ENCODE results near the gene OR2AG2.
"Not testable (repeated sequence)": the region's sequence is repeated elsewhere in the genome, so short reads cannot be mapped to it uniquely, and the experiment has no call there.

Gene OR2AG2, protein sequence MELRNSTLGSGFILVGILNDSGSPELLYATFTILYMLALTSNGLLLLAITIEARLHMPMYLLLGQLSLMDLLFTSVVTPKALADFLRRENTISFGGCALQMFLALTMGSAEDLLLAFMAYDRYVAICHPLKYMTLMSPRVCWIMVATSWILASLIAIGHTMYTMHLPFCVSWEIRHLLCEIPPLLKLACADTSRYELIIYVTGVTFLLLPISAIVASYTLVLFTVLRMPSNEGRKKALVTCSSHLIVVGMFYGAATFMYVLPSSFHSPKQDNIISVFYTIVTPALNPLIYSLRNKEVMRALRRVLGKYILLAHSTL

DNA sequence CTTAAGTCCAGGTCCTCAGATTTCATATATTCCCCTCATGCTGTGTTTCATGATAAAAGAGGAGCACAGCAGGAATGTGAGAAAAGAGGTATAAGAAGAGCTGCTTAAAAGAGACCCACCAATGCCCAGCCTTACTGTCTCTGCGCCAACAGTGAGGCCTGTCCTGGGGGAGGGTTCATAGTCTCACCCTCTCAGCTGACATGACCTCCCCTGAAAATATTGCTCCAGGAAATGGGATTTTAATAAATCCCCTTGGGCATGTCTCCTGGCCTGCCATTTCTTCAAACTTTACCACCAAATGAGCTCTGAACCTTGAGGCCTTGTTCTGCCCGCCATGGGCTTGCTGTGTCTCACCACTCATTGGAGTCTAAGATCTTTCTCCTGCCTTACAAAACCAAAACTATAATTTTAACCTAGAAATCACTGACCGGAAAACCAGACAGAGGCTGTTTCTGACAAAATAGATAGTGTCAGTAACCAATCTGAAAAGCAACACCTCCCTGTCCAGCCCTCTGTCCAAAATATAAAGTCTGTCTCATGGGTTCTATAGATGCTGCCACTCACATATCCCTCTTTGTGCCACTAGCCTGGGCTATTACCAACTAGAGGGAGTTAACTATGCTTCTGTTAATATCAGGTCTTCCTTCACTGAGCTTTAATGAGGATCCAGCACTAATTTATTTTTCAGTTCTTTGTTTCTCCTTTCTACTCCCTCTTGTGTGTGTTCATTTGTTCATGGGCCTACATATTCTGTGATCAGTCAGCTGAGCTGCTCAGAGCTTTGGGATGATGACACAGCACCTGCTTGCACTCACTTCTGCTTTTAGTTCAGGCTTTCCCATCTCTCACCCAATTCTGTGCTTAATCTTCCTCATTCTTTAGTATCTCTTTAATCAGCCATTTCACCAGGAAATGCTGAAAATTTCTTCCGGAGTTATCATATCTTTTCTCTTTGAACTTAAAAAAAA is at the start of gene OR2AG2:
Gene OR2AG2, minus strand, starts transcription at position 51 of the 968 bp plus-strand sequence. CDS start 3,019 bp downstream, outside the sequence.
- DNase-seq: peak; percentile 29

DNA sequence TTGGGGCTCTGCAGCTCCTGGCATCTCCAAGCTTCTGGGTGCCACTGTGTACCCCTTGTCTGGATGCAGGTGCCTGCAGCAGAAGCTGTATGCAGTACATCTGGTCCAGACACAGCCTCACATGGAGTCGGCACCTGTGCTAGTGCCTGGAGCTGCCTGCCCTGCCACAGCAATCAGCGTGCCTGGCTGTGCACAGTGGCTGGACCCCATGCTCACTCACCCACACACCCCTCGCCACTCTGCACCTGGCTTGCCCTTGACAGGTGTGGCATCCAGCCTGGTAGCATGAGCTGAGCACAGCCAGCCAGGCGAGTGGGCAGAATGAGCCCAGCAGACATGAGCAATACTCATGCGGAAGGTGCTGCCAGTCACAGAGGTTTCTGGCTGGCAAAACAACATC is 47.2 kb upstream of the OR2AG2 start:
- DNase-seq: no peak

DNA sequence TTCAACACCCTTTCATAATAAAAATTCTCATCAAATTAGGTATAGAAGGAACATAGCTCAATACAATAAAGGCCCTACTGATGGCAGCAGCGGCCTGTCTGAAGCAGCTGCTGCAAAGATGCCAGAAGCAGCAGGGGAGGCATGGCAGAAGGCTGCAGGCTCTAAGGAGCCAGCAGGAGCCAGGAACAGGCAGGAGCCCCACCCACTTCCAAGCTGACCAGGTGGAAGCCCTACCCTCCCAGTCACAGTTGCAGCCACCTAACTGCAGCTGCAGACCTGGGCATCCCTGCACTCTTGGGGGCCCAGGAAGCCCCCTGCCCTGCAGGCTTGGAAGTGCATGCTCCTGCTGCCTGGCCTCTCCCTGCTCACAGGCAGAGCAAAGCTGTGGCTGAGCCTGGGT is 45.9 kb upstream of the OR2AG2 start:
- no peak for DNase-seq

DNA sequence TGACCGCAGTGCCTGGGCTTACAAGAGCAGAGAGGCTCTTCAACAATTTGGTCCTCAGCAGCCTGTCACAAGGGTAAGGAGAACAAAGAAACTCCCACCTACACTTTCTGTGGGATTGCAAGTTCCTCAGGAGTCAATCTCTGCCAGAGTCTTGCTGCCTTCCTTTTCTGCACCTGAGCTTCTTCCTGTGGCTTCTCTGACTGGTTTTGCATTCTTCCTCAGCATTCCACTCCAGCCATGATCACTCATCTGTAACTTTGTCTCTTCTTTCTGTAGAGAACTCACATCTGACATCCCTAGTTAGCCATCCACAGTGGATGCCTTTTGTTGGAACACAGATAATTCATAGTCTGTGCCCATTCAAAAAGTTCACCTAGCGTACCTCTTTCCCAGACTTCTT is 41.9 kb upstream of the OR2AG2 start:
- DNase-seq: no peak

DNA sequence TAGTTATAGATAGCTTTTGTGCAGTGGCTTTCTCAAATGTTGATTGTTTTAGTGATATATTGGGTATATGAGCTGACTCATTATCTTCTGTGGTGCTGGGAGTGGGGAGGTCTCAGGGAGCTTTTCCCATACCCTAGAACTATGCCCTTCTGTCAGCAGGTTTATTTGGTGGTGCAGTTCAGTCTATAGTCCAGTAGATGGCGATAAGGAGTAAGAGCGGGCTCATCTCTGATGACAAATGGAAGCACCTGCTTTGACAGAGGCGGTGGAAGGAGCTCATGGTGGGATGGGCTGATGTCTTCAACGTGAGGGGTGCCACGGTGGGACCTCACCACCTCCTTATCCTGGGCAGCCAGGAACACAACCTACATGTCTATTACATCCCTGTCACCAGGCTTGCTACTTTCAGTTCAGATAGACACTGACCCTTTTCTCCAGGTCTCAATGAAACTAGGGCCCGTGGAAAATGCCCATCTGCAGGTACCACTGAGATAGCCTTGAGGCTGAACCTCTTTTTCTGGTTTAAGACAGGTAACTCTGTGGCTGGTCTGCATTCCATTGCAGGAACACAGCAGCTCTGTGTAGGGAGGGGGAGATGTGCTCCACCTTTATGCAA is 40.7 kb upstream of the OR2AG2 start:
- DNase-seq: no peak

DNA sequence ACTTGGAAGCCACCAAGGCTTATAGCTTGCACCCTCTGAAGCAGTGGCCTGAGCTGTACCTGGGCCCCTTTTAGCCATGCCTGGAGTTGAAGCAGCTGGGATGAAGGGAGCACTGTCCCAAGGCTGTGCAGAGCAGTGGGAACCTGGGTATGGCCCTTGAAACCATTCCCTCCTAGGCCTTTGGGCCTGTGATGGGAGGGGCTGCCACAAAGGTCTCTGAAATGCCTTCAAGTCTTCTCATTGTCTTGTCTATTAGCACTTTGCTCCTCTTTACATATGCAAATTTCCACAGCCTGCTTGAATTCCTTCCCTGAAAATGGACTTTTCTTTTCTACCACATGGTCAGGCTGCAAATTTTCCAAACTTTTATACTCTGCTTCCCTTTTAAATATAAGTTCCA is 29.3 kb upstream of the OR2AG2 start:
- DNase-seq: not testable (repeated sequence)

DNA sequence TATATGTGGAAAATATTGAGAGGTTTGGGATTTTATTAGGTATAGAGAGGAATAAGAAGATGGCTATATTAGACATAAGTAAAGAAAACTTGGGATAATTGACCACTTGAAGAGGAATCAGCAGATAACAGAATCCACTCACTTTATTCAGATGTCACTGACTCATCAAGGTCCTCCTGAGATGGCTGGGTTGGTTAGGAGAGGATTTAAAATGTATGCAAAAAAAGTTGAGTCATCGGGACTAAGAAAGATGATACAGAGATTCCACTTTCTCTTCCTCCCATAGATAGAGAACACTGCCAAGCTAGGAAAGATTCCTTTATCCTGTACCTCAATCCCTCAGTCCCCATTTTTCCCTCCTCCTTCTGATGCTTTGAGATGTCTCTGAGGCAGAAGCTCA is 27.6 kb upstream of the OR2AG2 start, which contains the start of gene OR6A2:
Gene OR6A2, minus strand, starts transcription at position 288 of the 400 bp plus-strand sequence. CDS start 3,981 bp downstream, outside the sequence.
- DNase-seq: no peak

DNA sequence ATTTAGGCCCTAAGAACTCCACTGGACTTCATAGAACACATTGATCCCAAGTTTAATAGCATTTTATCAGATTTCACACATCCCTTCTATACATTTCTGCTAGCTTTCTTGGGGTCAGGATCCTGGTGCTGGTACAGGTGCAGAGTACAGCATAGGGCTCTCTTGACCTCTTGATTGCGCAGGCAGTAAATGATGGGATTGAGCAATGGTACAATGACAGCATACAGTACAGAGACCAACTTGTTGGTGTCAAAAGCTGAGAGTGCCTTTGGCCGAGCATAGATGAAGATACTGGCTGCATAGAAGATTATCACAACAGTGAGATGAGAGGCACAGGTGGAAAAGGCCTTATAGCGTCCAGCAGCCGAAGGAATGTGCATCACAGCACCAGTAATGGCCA is 22.9 kb upstream of the OR2AG2 start:
- no peak for DNase-seq

DNA sequence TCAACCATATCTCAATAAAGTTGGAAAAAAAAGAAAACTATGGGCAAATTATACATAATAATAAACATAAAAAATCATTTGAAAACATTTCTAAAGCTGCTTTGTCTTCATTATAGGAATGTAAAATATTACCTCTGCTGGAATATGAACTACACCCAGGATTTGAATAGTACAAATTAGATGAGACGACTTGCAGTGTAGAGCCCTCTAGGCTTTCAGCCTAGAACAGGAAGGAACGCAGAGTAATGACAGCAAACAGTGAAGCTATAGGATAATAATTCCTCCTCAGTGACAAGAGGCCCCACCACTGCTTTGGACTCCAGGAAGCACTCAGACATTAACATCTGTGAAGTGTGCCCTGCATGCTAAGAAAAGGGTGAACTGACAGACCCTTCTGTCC is 18.8 kb upstream of the OR2AG2 start:
- no peak for DNase-seq

DNA sequence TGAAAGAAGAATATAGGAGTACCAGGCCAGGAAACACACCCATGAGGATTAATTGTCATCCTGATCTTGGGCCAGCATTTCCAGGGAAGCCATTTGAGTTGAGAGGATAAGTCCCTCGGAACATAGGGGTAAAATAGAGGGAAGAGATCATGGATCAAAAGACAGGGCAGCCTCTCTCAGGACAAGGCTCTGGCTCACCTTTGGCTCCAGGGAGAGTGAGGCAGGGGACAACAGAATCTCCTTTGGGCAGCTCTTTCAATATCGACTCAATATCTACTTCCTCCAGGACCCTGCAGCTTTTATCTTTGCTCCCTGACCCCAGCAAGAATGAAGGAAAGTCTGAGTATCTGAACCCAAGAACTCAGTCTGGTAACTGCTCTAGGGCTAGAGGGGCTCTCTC is 10.9 kb upstream of the OR2AG2 start, which contains the start of gene OR2AG1:
Gene OR2AG1, plus strand, starts transcription at position 301 of the 400 bp plus-strand sequence. CDS start 2,018 bp downstream, outside the sequence.
- no peak for DNase-seq

DNA sequence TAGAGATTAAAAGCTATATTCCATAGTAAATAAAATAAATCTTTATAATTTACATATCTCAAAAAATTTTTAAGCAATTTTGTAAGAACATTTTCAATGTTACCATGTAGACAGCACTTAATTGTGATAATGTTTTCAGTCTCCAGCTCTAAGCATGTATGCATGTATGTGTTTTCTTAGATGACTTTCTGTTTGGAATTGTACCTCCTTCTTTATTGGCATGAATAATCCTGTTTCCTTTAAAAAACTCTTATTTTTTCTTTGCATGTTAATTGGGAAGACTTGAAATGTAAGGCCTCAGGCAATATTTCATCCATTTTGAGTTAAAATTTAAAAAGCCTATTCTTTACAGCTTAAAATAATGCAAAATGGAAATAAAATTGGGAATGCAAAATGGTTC is 9.1 kb upstream of the OR2AG2 start:
- no peak for DNase-seq

DNA sequence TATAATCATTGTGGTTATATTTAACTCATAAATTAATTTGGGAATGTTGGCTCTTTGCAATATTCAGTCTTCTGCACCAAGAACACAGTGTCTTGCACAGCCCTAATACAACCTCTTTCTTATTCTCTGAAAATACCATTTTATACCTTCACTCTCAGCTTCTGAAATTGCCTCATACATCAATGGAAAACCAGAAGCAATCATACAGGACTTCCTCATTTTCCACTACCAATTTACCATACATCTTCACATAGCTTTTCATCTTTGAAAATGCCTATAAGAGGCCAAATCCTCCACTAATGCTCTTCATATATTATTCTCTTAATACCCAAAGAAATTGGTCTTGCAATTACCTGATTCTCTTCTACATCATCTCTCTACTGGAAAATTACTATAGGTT is 6.7 kb upstream of the OR2AG2 start:
- no peak for DNase-seq

DNA sequence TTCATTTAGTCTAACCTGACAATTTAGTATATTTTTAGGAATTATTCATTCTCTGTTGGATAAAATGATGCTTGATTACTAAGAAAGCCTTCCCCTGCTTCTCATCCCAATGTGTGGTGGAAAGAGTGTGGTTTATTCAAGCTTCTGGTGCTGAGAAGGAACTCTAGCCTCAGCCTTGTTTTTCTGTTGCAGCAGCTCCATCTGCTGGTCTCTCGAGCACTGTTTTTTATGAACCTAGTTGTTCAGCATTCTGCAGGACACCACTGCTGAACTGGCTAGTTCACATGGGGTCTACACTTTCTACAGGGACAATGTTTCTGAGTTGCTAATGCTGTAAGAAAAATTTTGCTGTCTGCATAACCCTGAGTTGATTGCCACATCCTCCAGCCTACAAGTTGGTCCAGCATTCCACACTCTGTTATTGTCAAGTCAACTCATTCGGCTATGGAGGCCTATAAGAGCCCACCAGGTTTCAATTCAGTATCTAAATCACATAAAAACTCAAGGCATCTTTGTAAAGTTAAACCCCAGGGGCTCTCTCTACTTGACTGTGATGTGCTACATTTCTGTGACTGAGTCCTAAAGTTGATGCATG is 14.3 kb downstream of the OR2AG2 start:
- peak; percentile 68 for DNase-seq

DNA sequence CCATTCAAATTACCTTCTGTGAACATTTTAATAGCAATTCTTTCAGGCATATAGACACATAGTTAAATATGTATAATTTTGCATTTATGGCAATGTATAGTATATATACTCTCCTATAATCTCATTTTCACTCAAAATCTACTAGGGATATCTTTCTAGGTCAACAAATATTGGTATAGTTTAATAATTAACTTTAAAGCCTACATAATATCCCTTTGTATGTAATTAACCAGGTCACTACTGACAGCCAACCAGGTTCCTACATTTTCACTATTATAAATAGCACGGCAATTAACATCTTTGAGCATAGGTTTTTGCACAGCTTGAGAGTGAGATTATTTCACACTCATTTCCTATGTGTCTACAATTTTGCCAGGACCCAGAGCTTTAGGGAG is 15.8 kb downstream of the OR2AG2 start:
- DNase-seq: no peak

DNA sequence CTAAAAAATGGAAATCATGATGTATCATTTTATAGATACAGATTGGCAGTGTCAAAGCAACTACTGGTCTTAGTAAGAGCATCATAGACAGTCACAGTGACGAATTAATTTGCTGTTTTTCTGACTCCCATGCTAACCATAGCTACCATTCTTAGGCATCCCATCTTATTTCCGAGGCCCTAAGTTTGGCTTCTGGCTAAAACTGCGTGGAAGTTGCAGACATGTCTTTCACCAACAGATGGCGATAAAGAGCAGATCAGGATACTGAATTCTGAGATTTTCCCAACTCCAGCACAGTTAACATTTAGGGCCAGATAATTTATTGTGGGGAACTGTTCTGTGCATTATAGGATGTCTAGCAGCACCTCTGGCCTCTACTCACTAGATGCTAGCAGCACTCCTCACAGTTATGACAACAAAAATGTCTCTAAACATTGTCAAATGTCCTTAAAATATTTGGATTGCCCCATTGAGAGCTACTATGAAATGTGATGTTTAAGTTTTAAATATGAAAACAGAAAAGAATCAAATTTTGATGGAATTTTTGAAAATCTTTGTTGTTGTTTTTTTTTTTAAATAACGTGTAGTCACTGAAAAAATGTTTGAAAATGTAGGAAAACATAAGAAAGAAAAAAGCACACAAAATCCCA is 16.3 kb downstream of the OR2AG2 start:
- peak; percentile 27 for DNase-seq

DNA sequence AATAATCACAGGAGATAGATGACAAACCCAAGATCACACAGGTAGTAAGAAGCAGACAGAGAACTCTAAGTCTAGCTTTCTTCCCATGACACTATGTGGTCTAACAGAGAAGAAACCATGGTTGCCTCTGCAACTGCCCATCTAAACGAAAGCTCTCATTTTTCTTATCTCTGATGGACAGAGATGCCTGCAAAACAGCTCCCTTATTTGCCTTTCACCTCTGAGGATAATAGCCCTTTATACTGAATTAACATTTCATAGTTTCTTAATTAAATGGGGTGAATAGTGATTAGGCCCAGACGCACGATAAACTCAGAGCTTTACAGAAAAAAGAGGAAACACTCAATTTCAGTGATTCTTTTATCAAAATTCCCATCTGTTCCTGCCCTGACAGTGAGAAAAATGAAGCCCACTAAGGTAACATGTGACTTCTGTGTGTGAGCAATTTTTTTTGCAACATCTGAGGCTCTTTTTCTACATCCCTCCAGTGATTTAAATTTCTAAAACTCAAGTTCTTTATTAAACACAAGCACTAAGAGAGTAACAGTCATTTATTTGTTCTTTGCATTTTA is 24.6 kb downstream of the OR2AG2 start:
- DNase-seq: no peak

DNA sequence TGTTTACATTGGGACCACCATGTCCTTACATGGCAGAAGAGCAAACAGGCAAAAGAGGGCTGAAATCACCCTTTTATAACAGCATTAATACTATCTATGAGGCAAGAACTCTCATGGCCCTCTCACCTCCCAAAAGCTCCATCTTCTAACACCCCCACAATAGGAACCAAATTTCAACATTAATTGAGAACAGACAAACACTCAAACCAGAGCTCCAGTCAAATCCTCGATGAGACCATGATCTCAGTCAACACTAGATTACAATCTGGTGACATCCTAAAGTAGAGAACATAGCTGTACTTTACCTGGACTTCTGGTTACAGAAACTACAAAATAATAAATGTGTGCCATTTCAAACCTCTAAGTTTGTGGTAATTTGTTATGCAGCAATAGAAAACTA is 25.1 kb downstream of the OR2AG2 start:
- no peak for DNase-seq

DNA sequence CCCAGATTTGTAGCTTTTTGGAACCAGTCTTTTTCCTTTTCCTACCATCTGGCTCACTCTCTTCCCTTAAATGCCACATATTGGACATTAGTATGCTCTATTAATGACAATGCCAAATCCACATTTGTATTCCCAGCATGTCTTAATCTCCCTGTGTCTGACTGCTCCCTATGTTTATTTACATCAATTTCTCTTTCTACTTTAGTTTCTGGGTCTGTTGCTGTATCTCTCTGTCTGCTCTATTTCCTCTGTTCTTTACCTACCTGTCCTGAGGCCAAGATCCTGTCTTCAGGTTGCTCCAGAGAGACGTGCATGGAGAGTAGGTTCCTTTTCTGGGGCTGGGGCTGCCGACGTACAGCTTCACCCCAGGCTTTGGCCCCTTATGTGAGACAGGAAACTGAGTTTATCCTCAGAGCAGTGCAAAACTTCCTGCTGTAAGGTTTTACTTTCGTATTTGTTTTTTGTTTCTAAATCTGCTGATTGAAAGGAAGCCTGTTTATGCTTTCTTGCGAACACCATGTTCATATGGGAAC is 25.6 kb downstream of the OR2AG2 start:
- DNase-seq: no peak

DNA sequence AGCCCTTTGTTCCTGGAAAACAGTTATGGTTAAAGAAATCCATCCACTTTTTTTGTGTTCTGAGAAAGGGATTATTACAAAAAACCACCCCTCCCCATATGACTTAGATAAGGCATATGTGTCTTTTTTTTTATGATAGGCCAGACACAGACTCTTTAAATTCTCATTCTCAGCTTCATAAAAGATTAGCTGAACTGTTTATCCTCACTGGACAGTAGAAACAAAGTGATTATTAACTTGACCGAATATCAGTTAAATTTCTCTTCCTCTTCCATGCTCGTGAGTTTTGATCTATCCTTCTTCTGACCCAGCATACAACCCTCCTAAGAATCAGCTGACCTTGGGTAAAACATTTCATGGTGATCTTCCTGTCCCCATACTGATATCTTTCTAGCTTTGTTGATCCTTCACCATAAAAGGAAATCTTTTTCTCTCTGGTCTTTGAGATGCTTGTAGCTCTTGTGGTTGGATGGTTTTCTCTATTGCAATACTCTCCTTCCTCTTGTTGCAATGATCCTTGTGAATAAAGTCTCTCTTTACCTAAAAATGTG is 26.2 kb downstream of the OR2AG2 start:
- DNase-seq: no peak

DNA sequence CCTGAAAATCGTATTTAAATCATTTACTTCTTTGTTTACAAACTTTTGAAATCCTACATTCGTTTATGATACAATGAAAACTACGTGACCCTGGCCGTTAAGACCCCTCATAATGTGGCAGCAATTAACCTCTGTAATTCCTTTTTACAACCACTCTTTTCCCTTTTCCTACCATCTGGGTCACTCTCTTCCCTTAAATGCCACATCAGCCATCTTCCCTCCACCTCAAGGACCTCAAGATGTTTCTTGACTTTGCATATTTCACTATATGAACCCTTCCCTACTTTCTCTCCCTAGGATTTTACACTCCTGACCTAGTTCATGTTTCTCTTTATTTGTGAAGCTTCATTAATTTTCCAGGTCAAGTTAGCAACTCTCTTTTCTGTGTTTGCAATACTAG is 26.8 kb downstream of the OR2AG2 start:
- no peak for DNase-seq

DNA sequence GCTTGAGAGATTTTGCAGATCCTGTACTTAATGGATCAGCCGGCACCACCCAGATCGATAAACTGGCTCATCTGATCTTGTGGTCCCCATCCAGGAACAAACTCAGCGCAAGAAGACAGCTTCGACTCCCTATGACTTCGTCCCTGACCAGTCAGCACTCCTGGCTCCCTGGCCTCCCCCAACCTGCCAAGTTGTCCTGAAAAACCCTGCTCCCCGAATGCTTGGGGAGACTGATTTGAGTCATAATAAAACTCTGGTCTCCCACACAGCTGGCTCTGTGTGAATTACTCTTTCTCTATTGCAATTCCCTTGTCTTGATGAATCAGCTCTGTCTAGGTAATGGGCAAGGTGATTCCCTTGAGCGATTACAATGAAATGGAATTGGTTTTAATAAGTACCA is 29.5 kb downstream of the OR2AG2 start:
- DNase-seq: no peak

All from femur (tissue), 1 donor.